Measurements from ENCODE around the gene SMARCE1.

Gene SMARCE1

DNA sequence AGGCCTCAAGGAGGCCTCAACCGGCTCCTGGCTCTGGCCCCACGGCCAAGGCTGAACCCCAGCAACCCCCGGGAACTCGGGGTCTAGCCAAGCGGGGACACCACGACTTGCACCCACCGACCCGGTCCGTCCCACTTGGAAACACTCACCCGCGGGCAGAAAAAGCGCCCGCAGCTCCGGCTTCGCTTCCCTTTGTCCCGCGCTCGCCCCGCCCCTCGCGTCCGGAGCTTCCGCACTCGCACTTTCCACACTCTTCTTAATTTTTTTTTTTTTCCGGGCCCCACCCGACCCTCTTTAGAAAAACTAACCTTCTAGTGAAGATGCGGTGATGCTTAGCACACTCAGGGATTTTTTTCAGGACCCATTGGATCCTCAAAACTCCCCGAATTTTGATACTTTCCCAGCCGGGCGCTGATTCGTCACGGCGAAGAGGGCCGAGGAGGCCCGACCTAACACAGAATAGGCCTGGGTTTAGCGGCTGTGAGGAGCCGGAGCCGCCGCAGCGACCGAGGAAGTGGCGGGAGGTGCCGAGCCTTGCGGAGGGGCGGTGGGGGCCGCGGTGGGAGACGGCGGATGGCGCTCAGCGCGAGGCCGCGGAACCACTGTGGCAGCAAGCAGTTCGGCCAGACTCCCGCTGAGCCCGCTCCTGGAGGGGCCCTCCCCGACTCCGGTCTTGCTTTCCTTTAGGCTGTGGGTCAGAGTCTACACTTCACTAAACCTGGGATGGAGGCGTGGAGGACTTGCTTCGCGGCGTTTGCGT lies at the start of gene SMARCE1:
Gene SMARCE1, minus strand, starts transcription at position 195 of the 760 bp plus-strand sequence. CDS start 2,016 bp downstream, outside the sequence.
- peak; percentile 91 for DNase-seq

DNA sequence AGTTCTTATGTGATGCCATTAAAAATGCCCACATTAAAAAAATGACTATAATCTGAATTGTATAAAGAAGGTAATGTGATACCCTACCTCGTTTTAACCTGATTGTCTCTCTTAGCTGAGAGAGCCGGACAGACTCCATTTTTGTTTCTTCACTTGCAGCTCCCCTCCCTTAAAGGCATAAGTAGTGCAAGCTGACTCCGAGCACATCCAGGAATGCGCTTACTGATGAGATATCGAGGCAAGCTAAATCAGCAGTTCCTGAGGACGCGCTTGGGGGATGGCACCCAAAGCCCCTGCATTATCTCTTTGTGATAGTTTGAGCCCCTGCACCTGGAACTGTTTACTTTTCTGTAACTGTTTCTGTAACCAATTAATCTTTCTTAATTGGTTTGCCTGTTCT lies 49.7 kb upstream of the SMARCE1 start:
- no peak for DNase-seq

DNA sequence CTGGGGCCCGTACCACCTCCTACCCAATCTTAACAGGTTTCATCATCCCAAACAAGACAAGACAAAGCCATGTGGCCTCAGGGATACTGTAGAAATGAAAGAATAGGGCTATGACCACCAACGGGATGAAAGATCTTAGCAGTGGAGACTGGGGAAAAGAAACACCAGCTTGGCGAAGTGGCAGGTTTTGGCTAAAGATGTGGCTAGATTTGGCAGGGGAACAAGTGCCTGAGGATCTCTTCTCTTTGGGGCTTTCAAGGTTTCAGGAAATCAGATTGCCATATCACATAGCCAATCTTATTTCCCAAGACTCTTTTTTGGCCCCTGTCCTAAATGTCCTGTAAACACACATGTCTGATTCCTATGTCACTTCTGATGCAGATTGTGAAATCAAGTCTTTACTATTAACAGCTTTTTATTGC lies 49.0 kb upstream of the SMARCE1 start:
- DNase-seq, result no peak

DNA sequence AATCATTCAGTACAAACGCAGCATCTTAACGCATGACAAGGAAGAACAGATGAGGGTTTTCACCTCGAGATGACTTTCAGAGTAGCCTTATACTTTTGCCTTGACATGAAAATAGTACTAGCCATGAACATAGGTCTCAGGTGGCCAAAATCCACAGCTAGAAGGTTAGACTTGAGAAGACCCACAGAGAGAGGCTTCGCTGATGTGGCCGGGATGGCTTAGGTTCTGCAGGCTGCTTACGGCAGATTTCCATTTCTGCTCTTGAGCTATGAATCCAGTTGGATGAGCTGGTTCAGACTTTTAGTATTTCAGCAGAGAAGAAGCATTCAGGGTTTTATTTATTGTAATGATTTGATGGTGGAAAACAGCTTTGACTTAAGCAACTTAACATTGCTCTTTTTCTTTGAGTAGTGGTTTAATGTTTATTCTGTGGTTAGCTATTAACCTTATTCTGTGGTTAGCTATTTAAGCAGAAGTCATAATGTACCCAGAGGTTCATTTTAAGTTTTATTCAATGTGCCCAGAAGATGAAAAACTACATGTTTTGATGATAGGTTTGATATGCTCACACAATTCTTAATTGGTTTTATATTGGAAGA lies 48.4 kb upstream of the SMARCE1 start:
- no peak for DNase-seq

DNA sequence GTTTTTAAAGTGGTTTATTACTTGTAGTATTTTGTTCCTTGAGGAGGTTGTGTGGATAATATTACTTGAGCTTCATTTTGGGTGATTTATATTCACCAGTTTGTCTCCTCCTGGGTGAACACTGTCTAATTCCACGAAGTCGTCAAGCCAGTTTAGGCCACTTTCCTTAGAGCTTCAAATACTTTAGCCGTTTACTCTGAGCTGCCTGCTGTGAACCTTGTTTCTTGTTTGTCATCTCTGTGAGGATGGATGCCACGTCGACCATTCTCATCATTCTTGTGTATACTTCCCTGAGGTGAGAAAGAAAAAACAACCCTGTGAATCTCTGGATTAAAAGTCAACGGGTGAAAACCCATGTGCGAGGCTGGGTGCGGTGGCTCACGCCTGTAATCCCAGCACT lies 47.0 kb upstream of the SMARCE1 start:
- DNase-seq, result no peak

DNA sequence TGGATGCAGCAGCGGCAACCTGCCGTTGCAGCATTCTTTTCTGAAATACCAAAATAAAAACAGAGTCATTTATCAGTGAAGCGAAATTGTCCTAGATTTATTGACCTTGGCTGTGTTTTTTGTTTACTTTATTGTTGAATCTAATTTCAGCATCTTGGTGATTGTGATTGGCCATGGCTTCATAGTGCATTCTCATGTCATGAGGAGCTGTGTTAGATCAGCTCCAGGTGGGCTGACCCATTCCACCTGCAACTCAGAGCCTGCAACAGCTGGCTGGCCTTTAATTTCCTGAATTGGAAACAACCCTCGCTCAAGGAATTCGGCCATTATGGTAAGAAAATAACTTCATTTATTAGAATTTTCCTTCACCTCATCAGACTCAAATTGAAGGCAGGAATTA lies 39.5 kb upstream of the SMARCE1 start:
- no peak for DNase-seq

DNA sequence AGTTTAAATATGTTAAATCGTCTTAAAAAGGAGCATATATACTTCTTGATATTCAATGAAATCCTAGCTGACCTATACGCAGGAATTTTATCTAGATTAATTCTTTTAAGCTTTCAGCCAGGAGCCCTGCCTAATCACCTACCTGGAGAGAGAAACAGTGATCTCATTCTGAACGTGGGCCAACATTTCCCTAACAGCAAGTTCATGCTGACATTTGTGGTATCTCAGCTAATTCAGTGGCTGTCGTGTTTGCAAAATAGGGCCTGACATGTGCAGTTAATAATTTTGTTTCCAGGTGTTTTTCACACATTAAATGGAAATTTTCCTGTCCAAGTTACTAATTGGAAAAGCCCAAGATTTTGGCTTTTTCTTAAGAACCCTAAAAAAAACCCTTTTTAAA lies 38.6 kb upstream of the SMARCE1 start:
- no peak for DNase-seq

DNA sequence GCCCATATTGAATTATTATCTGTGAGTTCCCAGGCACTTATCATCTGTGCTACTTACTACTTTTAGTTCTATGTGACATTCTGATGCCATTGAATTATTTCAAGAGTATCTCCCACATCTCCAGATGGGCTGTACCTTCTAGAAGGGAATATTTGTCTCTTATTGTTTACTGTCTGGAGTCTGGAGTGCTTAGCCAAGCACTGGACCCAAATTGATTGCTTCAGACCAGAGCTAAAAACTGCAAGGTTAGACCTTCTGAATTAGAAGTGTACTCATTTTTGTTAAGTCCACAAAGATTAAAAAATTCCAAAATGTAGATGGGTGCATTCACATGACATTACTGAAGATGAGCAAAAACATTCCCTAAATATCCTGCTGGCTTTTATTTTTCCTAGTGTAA lies 33.4 kb upstream of the SMARCE1 start:
- DNase-seq, result no peak

DNA sequence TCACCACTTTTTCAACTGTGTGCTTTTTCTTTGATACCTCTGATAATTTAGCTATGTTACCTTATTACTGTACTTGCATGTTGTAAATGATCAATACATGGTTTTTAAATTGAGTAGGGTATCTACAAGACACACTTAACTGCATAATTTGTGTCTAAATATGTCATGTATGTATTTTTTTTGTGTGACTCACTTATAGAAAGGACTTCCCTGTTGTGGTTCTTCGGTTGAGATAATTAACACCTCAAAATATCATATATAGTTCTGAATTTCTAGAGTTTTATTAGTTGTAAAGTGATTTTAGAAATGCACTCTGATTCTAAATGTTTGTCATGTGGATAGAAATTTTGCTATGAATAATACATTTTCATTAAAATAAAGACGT lies 31.9 kb upstream of the SMARCE1 start:
- DNase-seq, result no peak

DNA sequence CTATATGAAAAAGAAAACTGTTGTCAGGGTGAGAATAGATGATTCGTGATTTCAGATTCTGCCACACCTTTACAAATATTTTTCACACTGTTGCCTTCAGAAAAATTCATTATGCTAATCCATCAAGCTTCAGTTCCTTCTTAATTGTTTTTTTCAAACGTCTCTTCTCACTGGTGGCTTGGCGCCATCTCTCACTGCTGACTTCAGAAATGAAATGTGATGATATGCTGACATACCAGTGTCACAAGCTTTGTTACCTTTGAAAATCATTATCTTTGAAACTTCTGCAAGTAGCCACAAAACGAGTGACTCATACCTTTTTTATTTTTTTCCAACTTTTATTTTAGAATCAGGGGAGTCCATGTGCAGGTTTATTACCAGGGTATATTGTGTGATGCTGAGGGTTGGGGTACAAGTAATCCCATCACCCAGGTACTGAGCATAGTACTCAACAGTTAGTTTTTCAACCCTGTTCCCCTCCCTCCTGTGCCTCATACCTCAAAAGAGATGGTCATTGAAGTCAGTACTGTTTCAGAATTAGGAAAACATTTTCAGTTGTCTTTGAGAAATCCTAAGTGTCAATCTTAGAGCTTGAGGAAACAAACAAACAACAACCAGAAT lies 31.4 kb upstream of the SMARCE1 start:
- DNase-seq, result no peak

DNA sequence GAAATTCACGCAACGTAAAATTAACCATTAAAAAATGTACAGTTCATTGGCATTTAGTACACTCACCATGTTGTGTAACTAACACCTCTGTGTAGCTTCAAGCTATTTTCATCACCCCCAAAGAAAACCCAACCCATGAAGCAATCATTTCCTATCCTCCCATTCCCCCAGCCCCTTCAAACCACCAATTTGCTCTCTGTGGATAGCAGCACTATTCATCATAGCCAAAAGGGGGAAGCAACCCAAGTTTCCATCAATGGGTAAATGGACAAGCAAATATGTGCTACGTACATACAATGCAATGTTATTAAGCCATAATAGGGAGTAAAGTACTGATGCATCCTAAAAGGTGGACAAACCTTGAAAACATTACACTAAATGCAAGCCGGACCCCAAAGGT lies 28.3 kb upstream of the SMARCE1 start:
- DNase-seq, result no peak

DNA sequence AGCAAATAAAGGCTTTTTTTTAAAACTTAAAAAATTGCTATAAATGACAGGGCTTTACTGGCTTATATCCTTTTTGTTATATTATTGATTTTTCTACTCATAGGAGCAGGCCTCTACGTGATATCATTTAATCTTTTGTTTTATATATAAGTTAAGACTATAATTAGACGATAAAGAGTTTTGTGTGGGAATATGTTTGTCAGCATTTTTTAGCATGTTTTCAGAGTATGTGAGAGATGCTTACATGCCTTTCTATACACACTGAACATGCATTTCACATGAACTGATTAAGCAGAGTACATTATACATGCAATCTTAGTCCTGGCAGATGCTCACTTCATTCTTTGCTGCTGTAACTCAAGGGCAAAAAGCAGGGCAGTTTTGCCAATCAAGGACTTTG lies 25.0 kb upstream of the SMARCE1 start:
- DNase-seq, result no peak

DNA sequence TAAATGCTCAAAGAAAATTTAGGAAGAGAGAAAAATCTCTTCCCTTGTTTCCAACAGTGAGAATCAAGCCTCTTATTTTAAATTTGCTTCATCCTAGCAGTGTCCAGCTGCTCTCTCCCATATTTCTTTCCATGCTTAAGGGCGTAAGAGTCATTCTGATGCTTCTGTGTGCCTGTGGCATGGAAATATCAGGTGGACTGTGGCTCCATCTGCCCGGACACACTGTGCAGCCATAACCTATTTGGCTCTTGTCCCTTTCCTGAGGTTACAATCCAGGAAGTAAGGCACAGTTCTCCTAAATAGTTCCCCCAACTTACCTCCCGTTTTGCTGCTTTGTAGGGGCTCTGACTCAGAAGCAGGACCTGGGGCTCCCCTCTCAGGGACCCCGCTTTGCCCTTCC lies 23.7 kb upstream of the SMARCE1 start:
- DNase-seq, result no peak

DNA sequence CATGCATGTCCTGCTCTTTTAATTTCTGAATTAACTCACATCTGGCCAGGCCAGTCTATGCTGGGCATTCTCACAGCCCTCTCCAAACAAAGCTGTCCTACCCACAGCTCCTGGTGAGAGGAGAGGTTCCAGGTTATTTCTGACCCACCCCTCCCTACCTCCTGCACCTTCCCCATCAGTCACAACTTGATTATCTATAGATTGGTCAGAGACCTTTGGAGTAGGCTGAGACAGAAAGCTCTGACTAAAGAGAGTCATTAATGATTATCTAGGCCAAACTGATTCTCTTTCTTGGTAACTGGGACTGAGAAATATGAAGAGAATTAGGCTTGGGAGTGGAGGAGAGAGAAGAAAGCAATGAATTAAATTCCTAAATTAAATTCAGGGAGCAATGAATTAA lies 18.7 kb upstream of the SMARCE1 start:
- DNase-seq, result no peak

DNA sequence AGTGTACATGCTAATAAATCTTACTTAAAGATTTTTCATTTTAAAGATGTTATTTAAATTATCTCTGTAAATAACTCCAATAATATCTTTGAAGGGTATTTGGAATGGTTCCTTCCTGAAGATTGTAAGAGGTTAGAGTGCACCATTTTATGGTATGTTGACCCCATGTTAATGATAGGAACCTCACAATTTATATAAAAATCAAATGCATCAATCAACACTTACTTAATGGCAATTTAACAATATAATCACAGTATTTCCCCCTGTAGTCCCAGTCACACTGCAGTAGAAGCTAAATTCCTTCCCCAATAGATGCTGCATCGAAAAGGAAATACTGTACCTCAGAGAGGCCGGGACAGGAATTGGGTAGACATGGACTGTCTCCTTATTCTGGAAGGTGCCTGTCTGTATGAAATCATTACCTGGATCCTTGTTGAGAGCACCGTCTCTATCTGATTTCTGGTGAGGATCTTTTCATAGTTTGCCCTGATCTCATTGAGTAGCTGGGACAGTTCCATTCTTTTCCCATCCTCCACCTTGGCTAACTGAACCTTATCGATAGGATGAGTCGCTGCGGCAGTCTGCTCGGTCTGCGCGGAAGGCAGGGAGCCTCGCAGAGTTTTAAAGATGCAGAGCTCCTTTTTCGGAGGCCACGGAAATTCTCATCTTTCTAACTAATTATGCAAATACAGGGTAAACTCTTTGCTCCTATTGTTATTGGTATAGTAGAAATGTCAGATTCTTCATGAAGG lies 17.1 kb upstream of the SMARCE1 start, which contains the start of gene KRT222:
Gene KRT222, minus strand, starts transcription at position 596 of the 752 bp plus-strand sequence. Its CDS starts 78 bp downstream, at position 518.
- DNase-seq, result no peak

DNA sequence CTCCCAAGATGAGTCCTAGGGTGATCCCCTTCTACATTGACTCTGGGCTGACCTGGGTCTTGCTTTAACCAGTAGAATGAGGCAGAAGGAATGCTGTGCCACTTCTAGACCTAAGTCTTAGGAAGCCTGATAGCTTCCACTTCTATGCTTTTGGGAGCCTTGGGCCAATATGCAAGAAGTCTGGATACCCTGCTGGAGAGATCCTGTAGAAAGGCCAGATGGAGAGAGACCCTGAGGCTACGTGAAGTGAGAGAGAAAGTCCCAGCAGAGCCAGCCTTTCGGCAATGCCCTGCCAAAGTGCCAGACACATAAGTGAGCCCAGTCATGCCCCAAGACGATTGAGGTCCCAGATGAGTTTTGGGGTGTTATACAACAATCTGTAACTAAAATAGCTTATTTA lies 15.6 kb upstream of the SMARCE1 start:
- no peak for DNase-seq

DNA sequence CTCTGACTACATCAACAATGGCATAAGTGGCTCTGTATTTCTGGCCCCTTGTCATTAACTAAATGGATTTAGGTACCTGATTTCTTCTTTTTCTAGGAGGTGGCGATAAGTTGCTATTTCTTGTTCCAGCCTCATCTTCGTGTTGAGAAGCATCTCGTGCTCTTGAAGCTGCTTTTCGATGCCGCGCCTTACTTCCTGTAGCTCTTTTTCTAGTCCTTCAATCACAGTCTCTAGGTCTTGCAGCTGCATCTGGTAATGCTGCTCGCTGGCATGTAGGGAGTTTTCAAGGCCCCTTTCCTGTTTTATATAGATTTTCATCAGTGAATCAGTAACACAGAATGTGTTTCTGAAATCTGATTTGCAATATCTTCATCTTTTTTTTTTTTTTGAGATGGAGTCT lies 12.3 kb upstream of the SMARCE1 start:
- no peak for DNase-seq

DNA sequence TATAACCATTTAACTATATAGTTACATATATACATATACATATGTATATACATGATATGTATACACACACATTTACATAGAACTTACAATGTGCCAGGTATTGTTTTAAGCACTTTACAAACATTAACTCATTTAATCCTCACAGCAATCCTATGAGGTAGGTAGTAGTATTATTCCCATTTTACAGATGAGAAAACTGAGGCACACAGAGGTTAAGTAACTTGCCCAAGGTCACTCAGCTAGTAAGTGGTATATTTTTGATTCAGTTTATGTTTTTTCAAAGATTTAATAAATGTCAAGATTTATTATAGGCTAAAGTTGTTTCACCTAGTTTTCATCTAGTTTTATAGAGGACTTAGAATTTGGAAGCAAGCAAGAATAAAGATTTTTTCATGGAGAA lies 10.8 kb upstream of the SMARCE1 start:
- no peak for DNase-seq

DNA sequence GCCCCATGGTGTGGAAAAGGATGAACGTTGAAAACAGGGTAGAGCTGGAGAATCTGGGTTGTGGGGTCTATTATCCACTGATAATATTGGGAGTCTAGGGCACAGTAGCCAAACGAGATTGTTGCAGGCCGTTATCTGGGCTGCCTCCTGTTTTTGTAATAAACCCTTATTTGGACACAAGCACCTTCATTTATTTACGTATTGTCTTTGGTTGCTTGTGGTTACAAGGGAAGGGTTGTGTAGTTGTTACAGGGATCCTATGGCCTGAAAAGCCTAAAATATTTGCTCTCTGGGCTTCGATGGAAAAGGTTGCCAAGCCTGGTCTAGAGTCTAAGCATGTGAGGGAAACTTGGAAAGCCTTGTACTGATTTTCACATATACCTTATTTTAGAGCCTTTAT lies 4.3 kb upstream of the SMARCE1 start:
- DNase-seq, result no peak

DNA sequence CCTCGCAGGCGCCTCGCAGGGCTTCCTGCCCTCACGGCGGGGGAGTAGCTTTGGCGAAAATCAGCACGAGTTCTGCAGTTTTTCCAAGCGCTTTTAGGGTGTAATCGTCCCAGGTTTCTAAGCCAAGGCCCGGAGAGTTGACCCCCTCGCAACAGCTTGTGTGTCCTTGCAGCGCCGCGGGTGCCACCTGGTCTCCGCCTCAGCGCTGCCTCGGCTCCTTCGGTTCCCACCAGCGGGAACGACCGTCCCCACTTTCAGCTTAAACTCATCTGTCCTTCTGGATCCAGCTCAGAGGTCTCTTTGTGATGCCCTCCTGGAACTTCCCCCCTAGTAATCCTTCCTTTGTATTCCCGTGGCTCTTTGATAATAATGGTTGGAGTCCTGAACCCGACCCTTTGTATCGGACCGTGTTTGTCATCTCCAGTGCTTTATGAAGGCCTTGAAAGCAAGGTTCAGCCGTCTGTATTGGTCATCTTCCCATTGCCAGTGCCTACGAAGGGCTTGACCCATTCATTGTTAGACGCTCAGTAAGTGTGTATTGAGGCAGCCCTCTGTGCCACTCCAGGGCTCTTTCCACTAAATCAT lies 858 bp upstream of the SMARCE1 start:
- DNase-seq, result no peak

DNA sequence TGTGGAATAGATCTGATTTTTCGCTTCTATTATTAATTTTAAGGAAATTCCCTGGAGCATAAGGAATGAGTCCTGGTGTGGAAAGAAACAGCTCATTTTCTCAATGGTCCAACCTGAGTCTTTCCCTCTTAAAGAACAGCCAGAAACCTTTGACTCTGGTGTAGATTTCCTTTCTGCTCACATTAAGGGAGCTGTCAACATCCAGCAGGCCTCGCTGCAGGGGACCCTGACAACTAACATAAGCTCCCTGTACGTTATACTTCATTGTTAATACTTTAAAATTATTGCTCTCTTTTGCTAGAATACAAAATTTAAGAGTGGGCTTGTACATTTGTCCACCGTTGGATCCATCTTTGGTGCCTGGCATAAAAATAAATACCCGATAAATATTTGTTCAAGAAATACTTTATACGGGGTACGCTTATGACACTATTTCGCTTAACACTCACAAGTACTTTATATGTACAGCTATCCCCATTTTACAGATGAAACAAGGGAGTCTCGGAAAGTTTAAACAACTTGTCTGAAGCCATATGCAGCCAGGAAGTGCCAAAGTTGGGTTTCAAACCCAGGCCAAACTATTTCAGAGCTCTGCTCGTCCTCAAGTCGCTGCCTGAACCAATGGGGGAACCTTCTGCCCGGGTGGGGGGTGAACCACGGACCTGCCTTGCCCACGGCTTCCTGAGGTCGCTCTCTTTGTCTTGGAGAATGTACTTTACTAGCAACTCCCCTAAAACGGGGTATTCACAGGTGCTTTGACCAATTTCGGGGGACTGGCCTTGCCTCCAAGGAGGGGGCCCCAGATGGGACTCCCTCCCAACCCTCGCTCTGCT lies 611 bp downstream of the SMARCE1 start:
- DNase-seq, result no peak

DNA sequence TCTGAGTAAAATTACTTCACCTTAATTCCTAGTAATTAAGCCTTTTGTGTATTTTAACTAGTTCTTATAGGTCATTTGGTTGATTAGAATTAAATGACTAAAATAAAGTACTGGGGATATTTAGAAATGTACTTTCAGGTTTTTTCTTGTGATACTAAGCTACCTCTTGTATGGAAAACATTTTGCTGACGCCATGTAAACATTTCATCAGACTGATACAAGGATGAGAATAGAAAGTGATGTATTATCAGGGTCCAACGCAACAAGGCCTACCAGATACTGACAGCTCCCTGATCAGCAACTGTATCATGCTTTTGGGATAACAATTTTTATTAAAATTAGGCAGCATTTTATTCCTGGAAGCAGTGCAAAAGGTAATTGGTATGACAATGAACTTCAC lies 1.7 kb downstream of the SMARCE1 start:
- DNase-seq, result no peak

Data from right forelimb (tissue), 1 donor.